Endothelial cell (in vitro differentiated cells): ENCODE results near the gene SYTL2. TPM values are rescaled to one million over a fixed set of nuclear protein-coding genes. Genes with fewer than 3 reads are reported as not detected.

Experiments used
- DNase-seq: peaks from one replicate; pipeline ENCODE4 v3.0.0; 2021; ENCODE audit warnings: low spot score
- H3K27ac Mint-ChIP-seq: one replicate; pipeline ENCODE4 v1.8.0; 2021; ENCODE audit warnings: mixed read lengths, inconsistent platforms; ENCODE audit not compliant: unreplicated experiment
- H3K27me3 Mint-ChIP-seq: one replicate; pipeline ENCODE4 v1.8.0; 2021; ENCODE audit warnings: mild to moderate bottlenecking, moderate library complexity, mixed read lengths, inconsistent platforms; ENCODE audit not compliant: unreplicated experiment
- H3K36me3 Mint-ChIP-seq: one replicate; pipeline ENCODE4 v1.8.0; 2021; ENCODE audit warnings: mild to moderate bottlenecking, low read depth, mixed read lengths, inconsistent platforms; ENCODE audit not compliant: unreplicated experiment
- H3K4me1 Mint-ChIP-seq: one replicate; pipeline ENCODE4 v1.8.0; 2021; ENCODE audit warnings: mild to moderate bottlenecking, mixed read lengths, inconsistent platforms; ENCODE audit not compliant: unreplicated experiment
- H3K4me3 Mint-ChIP-seq: one replicate; pipeline ENCODE4 v1.8.0; 2021; ENCODE audit warnings: mild to moderate bottlenecking, mixed read lengths, inconsistent platforms; ENCODE audit not compliant: unreplicated experiment
- H3K9me3 Mint-ChIP-seq: one replicate; pipeline ENCODE4 v1.8.0; 2021; ENCODE audit warnings: mixed read lengths, inconsistent platforms; ENCODE audit not compliant: unreplicated experiment
- CTCF ChIP-seq: fragments of 200-600 bp; sonication (generic); IDR thresholded peaks from one replicate; pipeline ENCODE4 v1.5.0; 2021; ENCODE audit warnings: antibody characterized with exemption; ENCODE audit not compliant: unreplicated experiment
- total RNA-seq: library from RNA; stranded (reverse); fragmentation: NEBNext Ultra II Directional; extraction: Animal tissue kit (Norgen Biotek cat#: 25700); gene quantifications from one replicate; pipeline ENCODE4 v1.2.1, GENCODE V29; 2021; ENCODE audit not compliant: unreplicated experiment

The SYTL2 gene
- total RNA-seq, 1 donor from 2014 or later = 4.0 TPM

GRCh38 chr11:85652786-85653447 lies 158.0 kb downstream of the SYTL2 start:
- Mint-ChIP-seq H3K27ac (no peak overlapping the region), H3K36me3 (no peaks in the 10 kb centered on the region), H3K4me3 (no peak overlapping the region), H3K27me3 (no peaks in the 10 kb centered on the region), H3K9me3 (no peaks in the 10 kb centered on the region), H3K4me1 (peaks cover 2% of the 10 kb centered on the region)
- DNase-seq = no peak
- TF ChIP-seq CTCF = no peak

DNA sequence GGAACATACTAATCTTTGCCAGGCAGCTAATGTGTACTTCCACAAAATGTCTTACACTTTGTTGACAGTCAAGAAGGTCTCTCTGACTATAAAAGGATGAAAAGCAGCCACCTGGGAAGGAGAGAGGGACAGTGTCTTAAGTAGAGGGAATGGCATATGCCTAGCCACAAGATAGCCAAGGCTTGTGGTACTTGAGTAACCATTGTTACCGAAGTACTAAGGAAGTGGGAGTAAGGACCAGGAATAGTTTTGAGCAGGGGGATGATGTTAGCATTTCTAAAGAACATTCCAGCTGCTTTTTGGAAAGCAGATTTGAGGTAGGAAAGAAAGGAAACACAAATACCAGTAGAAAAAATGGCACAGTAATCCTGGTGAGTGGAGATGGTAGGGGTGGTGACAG lies 159.8 kb downstream of the SYTL2 start:
- DNase-seq = no peak
- no peaks in the 10 kb centered on the region for H3K9me3 Mint-ChIP-seq
- H3K4me1 Mint-ChIP-seq = peaks cover 2% of the 10 kb centered on the region
- no peaks in the 10 kb centered on the region for H3K36me3 Mint-ChIP-seq
- H3K27ac Mint-ChIP-seq = no peak overlapping the region
- no peak overlapping the region for H3K4me3 Mint-ChIP-seq
- no peaks in the 10 kb centered on the region for H3K27me3 Mint-ChIP-seq
- no peak for TF ChIP-seq CTCF

- H3K4me1 Mint-ChIP-seq = peaks cover 2% of the 10 kb centered on the region
- peak; percentile 86 for DNase-seq
- no peaks in the 10 kb centered on the region for H3K27me3 Mint-ChIP-seq
- no peak for TF ChIP-seq CTCF
- no peaks in the 10 kb centered on the region for H3K36me3 Mint-ChIP-seq
- H3K4me3 Mint-ChIP-seq = peak within 1 kb of the TSS; percentile 98
- peak within 1 kb of the TSS; percentile 95 for H3K27ac Mint-ChIP-seq
- no peaks in the 10 kb centered on the region for H3K9me3 Mint-ChIP-seq
Measured at GRCh38 chr11:85647604-85648299, 163.2 kb downstream of the SYTL2 start, which contains the start of gene TMEM126A. Gene TMEM126A, plus strand, starts transcription at chr11:85647967. Its CDS starts 2,289 bp downstream, at chr11:85650256.

DNA sequence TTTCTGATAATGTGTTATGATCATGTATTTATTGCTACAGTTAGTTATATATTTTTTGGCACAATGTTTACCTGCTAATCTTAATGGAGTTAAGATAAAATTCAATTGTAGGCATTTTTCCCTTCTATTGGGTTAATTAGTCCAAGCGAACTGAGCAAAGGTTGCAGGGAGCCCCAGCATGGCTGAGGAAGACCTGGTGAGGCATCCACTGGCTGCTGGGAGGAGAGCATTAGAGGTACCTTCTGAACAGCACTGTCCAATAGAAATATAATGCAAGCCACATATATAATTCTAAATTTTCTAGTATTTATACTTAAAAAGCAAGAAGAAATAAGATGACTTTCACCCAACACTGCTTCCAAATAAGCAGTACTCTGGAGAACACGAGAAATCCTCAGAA lies 163.9 kb downstream of the SYTL2 start:
- no peak for TF ChIP-seq CTCF
- no peaks in the 10 kb centered on the region for H3K9me3 Mint-ChIP-seq
- H3K36me3 Mint-ChIP-seq = no peaks in the 10 kb centered on the region
- H3K27ac Mint-ChIP-seq = peak overlapping the region; percentile 66
- peak overlapping the region; percentile 98 for H3K4me3 Mint-ChIP-seq
- no peak for DNase-seq
- peaks cover 2% of the 10 kb centered on the region for H3K4me1 Mint-ChIP-seq
- H3K27me3 Mint-ChIP-seq = no peaks in the 10 kb centered on the region

Other genes starting within 250 kb of the SYTL2 start
- gene DLG2, start 183.8 kb downstream of the SYTL2 start, total RNA-seq = 5.1 TPM
- gene TMEM126B, start 182.5 kb downstream of the SYTL2 start, total RNA-seq = 42.0 TPM
- 17.8 TPM for gene TMEM126A, start 163.2 kb downstream of the SYTL2 start, total RNA-seq
- gene CREBZF, start 146.0 kb downstream of the SYTL2 start, total RNA-seq = 49.0 TPM
- gene CCDC89, start 124.9 kb downstream of the SYTL2 start, total RNA-seq = not detected
- gene CCDC83, start 44.2 kb upstream of the SYTL2 start, total RNA-seq = not detected